ENCODE results near the gene VPS13D. TPM values are rescaled to one million over a fixed set of nuclear protein-coding genes. Genes with fewer than 3 reads are reported as not detected.

Gene VPS13D
- total RNA-seq, 1 experiment from 2014 or later: 20.2 TPM

DNA sequence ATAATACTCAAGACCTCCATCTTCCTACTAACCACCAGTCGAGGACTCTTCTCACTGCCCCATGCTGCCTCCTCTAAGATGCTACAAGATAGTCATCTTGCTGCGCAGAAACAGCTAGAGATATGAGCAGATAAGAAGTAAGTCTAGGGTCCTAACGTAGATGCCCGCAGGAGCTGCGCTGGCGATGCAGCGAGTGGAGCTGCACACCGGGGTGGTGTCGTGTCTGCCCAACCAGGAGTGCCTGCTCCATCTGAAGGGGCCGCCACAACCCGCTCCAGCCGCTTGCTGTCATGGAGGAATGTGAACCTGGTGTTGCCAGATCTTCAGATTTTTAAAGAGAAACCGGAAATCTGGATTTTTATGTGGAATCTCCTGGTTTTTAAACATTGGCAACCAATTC, 175.1 kb downstream of the VPS13D start:
- DNase-seq: no peak
- Histone ChIP-seq H3K4me1 (ENCODE audit: insufficient read depth, low read length) (no peaks in the 10 kb centered on the region), H3K4ac (ENCODE audit: low read depth, low read length) (no peak overlapping the region), H2BK15ac (ENCODE audit: low read depth, low read length) (no peak overlapping the region), H2BK12ac (ENCODE audit: insufficient read length, low read depth, low read length) (no peak overlapping the region), H3K14ac (ENCODE audit: insufficient read depth, low read length) (no peak overlapping the region), H4K20me1 (ENCODE audit: control insufficient read depth, insufficient read depth, insufficient read length) (no peaks in the 10 kb centered on the region), H3K56ac (ENCODE audit: insufficient read length, low read depth, low read length) (no peak overlapping the region), H2AFZ (ENCODE audit: low read length) (no peak overlapping the region), H3K27ac (ENCODE audit: insufficient read length, low read depth, low read length) (no peak overlapping the region), H4K5ac (ENCODE audit: insufficient read length, low read depth, low read length) (no peak overlapping the region), H3T11ph (ENCODE audit: low read length) (no peak overlapping the region), H3K79me2 (ENCODE audit: insufficient read depth, low read length) (no peaks in the 10 kb centered on the region), H3K9me3 (ENCODE audit: control insufficient read depth, low read depth, low read length) (no peaks in the 10 kb centered on the region), H2BK5ac (ENCODE audit: insufficient read length, low read length) (no peak overlapping the region), H3K23ac (ENCODE audit: insufficient read length, low read depth, low read length) (no peak overlapping the region), H2BK20ac (ENCODE audit: low read depth, low read length, poor library complexity, severe bottlenecking) (no peak overlapping the region), H3K79me1 (ENCODE audit: insufficient read depth, low read depth, low read length, poor library complexity, severe bottlenecking) (no peaks in the 10 kb centered on the region), H2AK5ac (ENCODE audit: insufficient read length, low read length) (no peak overlapping the region), H4K91ac (ENCODE audit: insufficient read length, low read depth, low read length) (no peak overlapping the region), H4K8ac (replicated peaks; ENCODE audit: insufficient read length, low read depth, low read length) (no peak overlapping the region), H2BK120ac (ENCODE audit: low read depth, low read length, poor library complexity, severe bottlenecking) (no peak overlapping the region), H3K9ac (ENCODE audit: extremely low read depth, insufficient read length, low read length) (no peak overlapping the region), H3K18ac (ENCODE audit: insufficient read length, low read depth, low read length) (no peak overlapping the region), H3K27me3 (ENCODE audit: insufficient read depth, low read length) (no peaks in the 10 kb centered on the region), H3K23me2 (ENCODE audit: insufficient read length, low read depth, low read length, poor library complexity, severe bottlenecking) (no peaks in the 10 kb centered on the region), H3K4me2 (ENCODE audit: insufficient read depth, insufficient read length, low read length) (no peak overlapping the region)
- Mint-ChIP-seq H3K36me3 (ENCODE audit: insufficient read depth in 1 of 3, low read depth in 3 of 3) (peaks cover 7 to 34% (median 27%) of the 10 kb centered on the region in 3 experiments; a peak in 6 of 7 replicates), H3K27ac (no peak overlapping the region; a peak in 1 of 7 replicates), H3K4me3 (no peak overlapping the region), H3K9me3 (peaks cover 4% of the 10 kb centered on the region in 2 experiments), H3K4me1 (peaks cover 5 to 11% of the 10 kb centered on the region in 2 experiments; a peak in 3 of 4 replicates), H3K27me3 (ENCODE audit: low read depth) (no peaks in the 10 kb centered on the region)
- no CpG with 5 or more reads among the region's 13 CpGs for WGBS (ENCODE audit: extremely low coverage, insufficient read length, low lambda C conversion rate)
- TF ChIP-seq, protein P1, sequence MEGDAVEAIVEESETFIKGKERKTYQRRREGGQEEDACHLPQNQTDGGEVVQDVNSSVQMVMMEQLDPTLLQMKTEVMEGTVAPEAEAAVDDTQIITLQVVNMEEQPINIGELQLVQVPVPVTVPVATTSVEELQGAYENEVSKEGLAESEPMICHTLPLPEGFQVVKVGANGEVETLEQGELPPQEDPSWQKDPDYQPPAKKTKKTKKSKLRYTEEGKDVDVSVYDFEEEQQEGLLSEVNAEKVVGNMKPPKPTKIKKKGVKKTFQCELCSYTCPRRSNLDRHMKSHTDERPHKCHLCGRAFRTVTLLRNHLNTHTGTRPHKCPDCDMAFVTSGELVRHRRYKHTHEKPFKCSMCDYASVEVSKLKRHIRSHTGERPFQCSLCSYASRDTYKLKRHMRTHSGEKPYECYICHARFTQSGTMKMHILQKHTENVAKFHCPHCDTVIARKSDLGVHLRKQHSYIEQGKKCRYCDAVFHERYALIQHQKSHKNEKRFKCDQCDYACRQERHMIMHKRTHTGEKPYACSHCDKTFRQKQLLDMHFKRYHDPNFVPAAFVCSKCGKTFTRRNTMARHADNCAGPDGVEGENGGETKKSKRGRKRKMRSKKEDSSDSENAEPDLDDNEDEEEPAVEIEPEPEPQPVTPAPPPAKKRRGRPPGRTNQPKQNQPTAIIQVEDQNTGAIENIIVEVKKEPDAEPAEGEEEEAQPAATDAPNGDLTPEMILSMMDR (conservative IDR thresholded peaks at IDR 0.05): no peak

Data from H9 (cell line).